Activated T-cell treated with anti-CD3 and anti-CD28 coated beads, Interleukin-2, amount 50 U/mL, for 72 hours (primary cell): Measurements from ENCODE around the gene RBMS3. TPM values are rescaled to one million over a fixed set of nuclear protein-coding genes. Genes with fewer than 3 reads are reported as not detected.
"Not testable (repeated sequence)": the region's sequence is repeated elsewhere in the genome, so short reads cannot be mapped to it uniquely, and the experiment has no call there.

Experiments
- ATAC-seq, 2 donors: fragments of 150-1000 bp; cut with Tn5 transposase; replicated peaks in 1 of 2; 2 replicates each; pipeline ENCODE4 v1.10.0; 2021; ENCODE audit warnings: moderate library complexity in 2 of 2, mild to moderate bottlenecking in 1 of 2
- DNase-seq, 2 donors: peaks; one replicate each; pipeline ENCODE4 v3.0.0; 2021 to 2022; ENCODE audit warnings: mixed read lengths in 1 of 2
- H3K27ac Mint-ChIP-seq: one replicate; pipeline ENCODE4 v1.8.0; 2022; ENCODE audit warnings: mild to moderate bottlenecking, moderate library complexity, mixed read lengths
- H3K27me3 Mint-ChIP-seq: one replicate; pipeline ENCODE4 v1.8.0; 2022; ENCODE audit warnings: low read depth, mixed read lengths
- H3K36me3 Mint-ChIP-seq, 2 donors: one replicate each; pipeline ENCODE4 v1.8.0; 2022; ENCODE audit warnings: mixed read lengths in 2 of 2, mild to moderate bottlenecking in 1 of 2; ENCODE audit not compliant: insufficient read depth in 2 of 2
- H3K4me1 Mint-ChIP-seq: one replicate; pipeline ENCODE4 v1.8.0; 2022; ENCODE audit warnings: low read depth, mixed read lengths
- H3K4me3 Mint-ChIP-seq, 2 donors: one replicate each; pipeline ENCODE4 v1.8.0; 2022; ENCODE audit warnings: mild to moderate bottlenecking in 2 of 2, mixed read lengths in 2 of 2, moderate library complexity in 2 of 2
- H3K9me3 Mint-ChIP-seq, 2 donors: one replicate each; pipeline ENCODE4 v1.8.0; 2022; ENCODE audit warnings: mixed read lengths in 2 of 2
- total RNA-seq, 2 donors: library from RNA; stranded (reverse); gene quantifications; one replicate each; pipeline ENCODE4 v1.2.3, GENCODE V29; 2022

RBMS3 gene
- total RNA-seq, 2 donors from 2014 or later: 2.5 to 3.0 TPM

GRCh38 chr3:29339016-29339833 is 58.4 kb downstream of the RBMS3 start:
- no peaks in the 10 kb centered on the region for H3K36me3 Mint-ChIP-seq
- H3K27ac Mint-ChIP-seq: no peak overlapping the region
- no peaks in the 10 kb centered on the region for H3K27me3 Mint-ChIP-seq
- no peak for ATAC-seq
- H3K9me3 Mint-ChIP-seq: no peaks in the 10 kb centered on the region
- DNase-seq: no peak
- no peak overlapping the region for H3K4me3 Mint-ChIP-seq
- no peaks in the 10 kb centered on the region for H3K4me1 Mint-ChIP-seq

- H3K27ac Mint-ChIP-seq: no peak overlapping the region
- H3K36me3 Mint-ChIP-seq: no peaks in the 10 kb centered on the region
- no peak overlapping the region for H3K4me3 Mint-ChIP-seq
- ATAC-seq: no peak
- no peaks in the 10 kb centered on the region for H3K27me3 Mint-ChIP-seq
- no peaks in the 10 kb centered on the region for H3K9me3 Mint-ChIP-seq
- DNase-seq: no peak
- H3K4me1 Mint-ChIP-seq: no peaks in the 10 kb centered on the region
Measured at GRCh38 chr3:29344154-29344553, 63.3 kb downstream of the RBMS3 start.

GRCh38 chr3:29344935-29345334 is 64.1 kb downstream of the RBMS3 start:
- no peak for ATAC-seq
- no peak overlapping the region for H3K4me3 Mint-ChIP-seq
- no peaks in the 10 kb centered on the region for H3K9me3 Mint-ChIP-seq
- DNase-seq: no peak
- H3K27ac Mint-ChIP-seq: no peak overlapping the region
- H3K4me1 Mint-ChIP-seq: no peaks in the 10 kb centered on the region
- no peaks in the 10 kb centered on the region for H3K36me3 Mint-ChIP-seq
- H3K27me3 Mint-ChIP-seq: no peaks in the 10 kb centered on the region

GRCh38 chr3:29345516-29346300 is 64.8 kb downstream of the RBMS3 start:
- no peaks in the 10 kb centered on the region for H3K36me3 Mint-ChIP-seq
- H3K27me3 Mint-ChIP-seq: no peaks in the 10 kb centered on the region
- H3K27ac Mint-ChIP-seq: no peak overlapping the region
- no peak overlapping the region for H3K4me3 Mint-ChIP-seq
- DNase-seq: no peak
- no peaks in the 10 kb centered on the region for H3K4me1 Mint-ChIP-seq
- H3K9me3 Mint-ChIP-seq: no peaks in the 10 kb centered on the region
- no peak for ATAC-seq

GRCh38 chr3:29346828-29347227 is 66.0 kb downstream of the RBMS3 start:
- H3K36me3 Mint-ChIP-seq: no peaks in the 10 kb centered on the region
- no peaks in the 10 kb centered on the region for H3K27me3 Mint-ChIP-seq
- no peaks in the 10 kb centered on the region for H3K9me3 Mint-ChIP-seq
- no peak overlapping the region for H3K27ac Mint-ChIP-seq
- ATAC-seq (no peak), DNase-seq (no peak)
- H3K4me1 Mint-ChIP-seq: no peaks in the 10 kb centered on the region
- no peak overlapping the region for H3K4me3 Mint-ChIP-seq

GRCh38 chr3:29347412-29347811 is 66.5 kb downstream of the RBMS3 start:
- H3K27ac Mint-ChIP-seq: no peak overlapping the region
- no peaks in the 10 kb centered on the region for H3K4me1 Mint-ChIP-seq
- ATAC-seq (no peak), DNase-seq (no peak)
- no peaks in the 10 kb centered on the region for H3K9me3 Mint-ChIP-seq
- no peaks in the 10 kb centered on the region for H3K36me3 Mint-ChIP-seq
- H3K4me3 Mint-ChIP-seq: no peak overlapping the region
- no peaks in the 10 kb centered on the region for H3K27me3 Mint-ChIP-seq

- Mint-ChIP-seq H3K4me3 (no peak overlapping the region), H3K4me1 (no peaks in the 10 kb centered on the region), H3K9me3 (no peaks in the 10 kb centered on the region), H3K27ac (no peak overlapping the region), H3K27me3 (no peaks in the 10 kb centered on the region), H3K36me3 (no peaks in the 10 kb centered on the region)
- DNase-seq: no peak
- ATAC-seq: no peak
Measured at GRCh38 chr3:29348316-29348715, 67.4 kb downstream of the RBMS3 start.

GRCh38 chr3:29349049-29349448 is 68.2 kb downstream of the RBMS3 start:
- Mint-ChIP-seq H3K36me3 (no peaks in the 10 kb centered on the region), H3K9me3 (no peaks in the 10 kb centered on the region), H3K27me3 (no peaks in the 10 kb centered on the region), H3K27ac (no peak overlapping the region), H3K4me1 (peaks cover 5% of the 10 kb centered on the region), H3K4me3 (no peak overlapping the region)
- no peak for ATAC-seq
- DNase-seq: no peak

GRCh38 chr3:29353807-29354206 is 72.9 kb downstream of the RBMS3 start:
- Mint-ChIP-seq H3K4me3 (no peak overlapping the region), H3K27me3 (no peaks in the 10 kb centered on the region), H3K9me3 (no peaks in the 10 kb centered on the region), H3K36me3 (no peaks in the 10 kb centered on the region), H3K27ac (no peak overlapping the region), H3K4me1 (peaks cover 10% of the 10 kb centered on the region)
- no peak for ATAC-seq
- no peak for DNase-seq

GRCh38 chr3:29354894-29355293 is 74.0 kb downstream of the RBMS3 start:
- no peaks in the 10 kb centered on the region for H3K9me3 Mint-ChIP-seq
- no peak overlapping the region for H3K27ac Mint-ChIP-seq

GRCh38 chr3:29356062-29356461 is 75.2 kb downstream of the RBMS3 start:
- no peak overlapping the region for H3K4me3 Mint-ChIP-seq
- no peaks in the 10 kb centered on the region for H3K27me3 Mint-ChIP-seq
- no peak overlapping the region for H3K27ac Mint-ChIP-seq
- H3K4me1 Mint-ChIP-seq: peaks cover 10% of the 10 kb centered on the region
- H3K9me3 Mint-ChIP-seq: peaks cover 0 to 4% of the 10 kb centered on the region in 2 donors
- no peaks in the 10 kb centered on the region for H3K36me3 Mint-ChIP-seq
- no peak for DNase-seq
- no peak for ATAC-seq

More at GRCh38 chr3:29354894-29355293, 74.0 kb downstream of the RBMS3 start:
- DNase-seq: no peak
- ATAC-seq: no peak
- H3K4me3 Mint-ChIP-seq: no peak overlapping the region
- no peaks in the 10 kb centered on the region for H3K36me3 Mint-ChIP-seq
- H3K4me1 Mint-ChIP-seq: peaks cover 10% of the 10 kb centered on the region
- H3K27me3 Mint-ChIP-seq: no peaks in the 10 kb centered on the region

GRCh38 chr3:29360289-29360688 is 79.4 kb downstream of the RBMS3 start:
- H3K4me1 Mint-ChIP-seq, H3K27ac Mint-ChIP-seq, H3K9me3 Mint-ChIP-seq, ATAC-seq, DNase-seq, H3K27me3 Mint-ChIP-seq, H3K4me3 Mint-ChIP-seq, H3K36me3 Mint-ChIP-seq: not testable (repeated sequence)

GRCh38 chr3:29363110-29363509 is 82.2 kb downstream of the RBMS3 start:
- ATAC-seq: no peak
- Mint-ChIP-seq H3K27ac (no peak overlapping the region), H3K4me3 (no peak overlapping the region), H3K27me3 (no peaks in the 10 kb centered on the region), H3K4me1 (no peaks in the 10 kb centered on the region), H3K36me3 (no peaks in the 10 kb centered on the region), H3K9me3 (peaks cover 0 to 5% of the 10 kb centered on the region in 2 donors)
- no peak for DNase-seq
